CD4-positive, alpha-beta T cell treated with Interleukin-21 for 1 hour (primary cell): ENCODE data around the gene GNA12.

ENCODE experiments used
- DNase-seq: peaks from one replicate; pipeline ENCODE4 v3.0.0-alpha.2; 2020

GNA12 gene

DNA sequence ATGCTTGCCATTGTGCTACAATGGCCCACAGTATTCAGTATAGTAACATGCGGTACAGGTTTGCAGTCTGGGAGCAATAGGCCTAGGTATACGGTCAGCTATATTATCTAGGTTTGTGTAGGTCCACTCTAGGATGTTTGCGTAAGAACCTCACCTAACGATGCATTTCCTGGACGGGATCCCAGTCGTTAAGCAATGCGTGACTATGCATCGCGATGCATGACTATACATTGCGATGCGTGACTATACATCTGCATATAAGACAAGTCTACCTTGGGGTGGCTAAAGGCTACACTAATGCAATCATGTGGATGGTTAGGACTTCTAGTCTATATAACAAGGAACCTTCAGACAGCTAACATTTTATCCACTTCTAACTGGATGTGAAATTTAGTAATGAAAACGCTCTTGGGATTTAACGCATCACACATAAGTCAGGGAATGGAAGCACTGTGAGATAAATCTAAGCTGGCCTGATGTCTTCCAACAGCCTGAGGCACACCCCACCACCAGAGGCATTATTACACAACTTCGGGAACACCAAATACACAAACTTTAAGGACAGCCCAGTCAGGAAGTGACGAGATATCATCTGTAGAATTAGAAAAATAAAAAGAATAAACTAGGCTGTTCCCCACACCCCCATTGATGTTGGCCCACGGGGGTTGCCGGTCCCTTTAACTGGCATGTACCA, 9.2 kb downstream of the GNA12 start:
- no peak for DNase-seq

DNA sequence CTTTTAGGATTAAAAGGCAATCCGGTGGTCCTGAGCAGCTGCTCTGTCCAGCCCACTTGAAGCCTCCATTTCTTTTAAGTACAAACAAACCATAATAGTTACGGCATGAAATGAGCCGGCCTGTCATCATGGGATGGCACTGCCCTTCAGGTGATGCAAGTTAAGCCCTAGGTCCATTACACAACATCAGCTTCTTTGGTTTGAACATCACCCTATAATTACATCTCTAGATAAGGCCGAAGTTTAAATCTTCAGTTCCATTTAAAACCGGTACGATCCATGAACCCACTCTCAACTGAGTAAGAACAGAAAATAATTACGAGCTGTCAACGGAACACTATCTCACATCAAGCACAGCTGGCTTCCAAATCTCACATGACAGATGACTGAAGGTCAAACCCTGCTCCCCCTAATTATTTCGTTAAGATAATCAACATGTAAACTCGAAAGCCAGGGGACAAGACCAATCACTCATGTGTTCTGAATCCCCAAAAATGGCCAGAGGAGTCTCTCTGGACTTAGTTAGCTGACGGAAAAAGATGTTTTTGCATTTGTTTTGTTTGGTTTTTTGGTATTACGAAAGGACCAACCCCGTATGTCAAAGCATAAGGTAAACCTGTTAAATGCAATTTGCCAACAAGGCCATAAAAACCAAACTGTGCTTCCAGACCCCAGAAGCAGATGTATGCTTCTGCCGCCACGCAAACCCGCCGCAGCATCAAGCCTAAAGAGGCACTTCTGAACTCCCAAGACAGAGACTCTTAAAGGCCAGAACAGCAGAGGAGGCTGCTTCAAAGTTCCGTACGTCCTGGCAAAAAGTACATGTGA, 10.8 kb downstream of the GNA12 start:
- DNase-seq, result no peak

DNA sequence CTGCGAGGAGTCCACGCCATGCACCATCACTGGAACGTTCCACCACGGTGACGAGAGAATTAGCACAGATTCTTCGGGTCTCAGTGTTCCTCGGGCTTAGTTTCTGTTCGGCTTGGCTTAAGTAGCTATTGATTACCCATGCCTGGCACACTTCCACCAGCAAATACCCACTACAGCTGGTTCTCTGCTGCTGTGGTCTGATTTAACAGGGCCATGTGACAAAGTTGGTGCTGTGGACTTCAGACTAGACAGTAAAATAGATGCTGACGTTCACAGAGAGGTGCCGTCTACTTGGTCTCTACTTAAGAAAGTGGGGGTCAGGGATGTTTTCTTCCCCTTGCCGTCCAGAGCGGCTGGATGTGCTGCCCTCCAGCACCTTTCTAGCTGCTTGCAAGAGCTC, 11.6 kb downstream of the GNA12 start:
- DNase-seq, result no peak

DNA sequence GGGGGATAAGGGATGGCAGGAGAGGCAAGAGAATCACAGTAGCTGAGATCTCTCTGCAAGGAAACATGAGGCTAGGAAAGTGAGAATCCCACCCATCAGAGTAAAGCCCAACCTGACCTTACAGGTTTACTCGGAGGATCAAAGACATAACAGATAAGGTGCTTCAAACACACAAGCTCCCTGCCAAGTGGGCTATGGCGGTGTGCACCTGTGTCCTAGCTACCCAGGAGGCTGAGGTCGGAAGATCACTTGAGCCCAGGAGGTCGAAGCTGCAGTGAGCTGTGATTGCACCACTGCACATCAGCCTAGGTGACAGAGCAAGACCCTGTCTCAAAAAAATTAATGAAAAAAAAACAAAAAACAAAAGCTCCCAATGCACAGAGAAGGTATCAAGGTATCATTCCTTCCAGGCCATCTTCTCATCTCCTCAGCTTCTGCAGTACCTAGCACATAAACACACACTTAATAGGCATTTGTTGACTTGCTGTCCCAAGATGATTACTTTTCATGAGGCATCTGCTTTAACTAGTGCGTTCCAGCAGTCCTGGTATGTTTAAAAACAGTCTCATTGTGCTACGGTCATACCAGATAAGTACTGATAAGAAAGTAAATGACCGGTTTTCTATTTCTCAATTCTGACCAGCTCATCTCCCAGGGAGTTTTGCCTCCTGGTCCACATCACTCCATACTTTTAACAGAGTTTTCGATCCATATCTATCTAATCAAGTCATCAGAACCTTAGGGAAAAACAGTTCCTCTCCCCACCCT, 13.3 kb downstream of the GNA12 start:
- DNase-seq, result no peak

DNA sequence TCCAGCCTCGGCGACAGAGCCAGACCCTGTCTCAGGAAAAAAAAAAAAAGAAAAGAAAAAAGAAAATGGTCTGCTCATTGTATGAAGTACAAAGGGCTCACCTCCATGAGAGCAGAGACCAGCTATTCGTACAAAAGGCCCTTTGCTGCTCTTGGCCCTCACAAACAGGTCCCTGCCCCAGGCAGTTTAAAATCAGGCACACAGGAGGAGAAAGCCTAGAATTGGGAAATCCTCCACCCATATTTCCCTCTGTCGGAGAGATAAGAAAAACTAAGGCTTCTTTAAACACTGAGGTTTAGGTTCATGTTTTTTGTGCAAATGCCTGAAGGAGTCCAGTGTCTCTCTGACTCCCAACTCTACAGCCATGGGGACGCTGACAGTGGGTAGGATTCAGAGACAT, 15.1 kb downstream of the GNA12 start:
- DNase-seq, result no peak

DNA sequence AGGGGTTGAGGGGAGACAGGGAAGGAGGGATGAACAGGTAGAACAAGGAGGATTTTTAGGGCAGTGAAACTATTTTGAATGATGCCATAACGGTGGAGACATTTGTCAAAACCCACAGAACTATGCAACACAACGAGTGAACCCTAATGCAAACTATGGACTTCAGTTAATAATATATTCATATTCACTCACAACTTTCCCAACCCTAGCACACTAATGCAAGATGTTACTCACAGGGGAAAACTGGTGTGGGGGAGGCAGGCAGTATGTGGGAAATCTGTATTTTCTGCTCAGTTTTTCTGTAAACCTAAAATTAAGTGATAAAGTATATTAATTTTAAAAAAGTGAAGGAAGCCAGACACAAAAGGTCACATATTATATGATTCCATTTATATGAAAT, 17.3 kb downstream of the GNA12 start:
- DNase-seq, result no peak

DNA sequence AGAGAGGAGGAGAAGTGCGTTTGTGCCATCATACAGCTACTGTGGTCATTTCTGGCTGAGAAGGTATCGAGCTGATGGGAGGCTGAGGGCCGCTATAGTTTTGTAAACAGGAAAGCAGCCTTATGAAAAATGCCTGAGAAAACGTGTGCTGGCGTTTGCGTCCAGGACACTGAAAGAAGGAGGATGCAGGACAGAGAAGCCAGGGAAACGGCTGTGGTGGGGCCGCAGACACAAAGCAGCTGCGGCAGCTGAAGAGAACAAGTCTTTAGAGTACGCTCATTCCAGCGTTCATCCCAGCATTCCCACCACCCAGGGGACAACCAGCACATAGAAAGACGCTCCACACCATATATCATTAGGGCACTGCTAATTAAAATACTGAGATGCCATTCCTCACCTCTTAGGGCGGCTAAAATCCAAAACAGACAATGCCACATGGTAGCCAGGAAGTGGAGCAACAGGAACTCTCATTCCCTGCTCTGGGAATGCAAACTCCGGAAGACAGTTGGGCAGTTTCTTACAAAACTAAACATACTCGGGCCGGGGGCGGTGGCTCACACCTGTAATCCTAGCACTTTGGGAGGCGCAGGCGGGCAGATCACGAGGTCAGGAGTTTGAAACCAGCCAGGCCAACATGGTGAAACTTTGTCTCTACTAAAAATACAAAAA, 18.4 kb downstream of the GNA12 start:
- no peak for DNase-seq

DNA sequence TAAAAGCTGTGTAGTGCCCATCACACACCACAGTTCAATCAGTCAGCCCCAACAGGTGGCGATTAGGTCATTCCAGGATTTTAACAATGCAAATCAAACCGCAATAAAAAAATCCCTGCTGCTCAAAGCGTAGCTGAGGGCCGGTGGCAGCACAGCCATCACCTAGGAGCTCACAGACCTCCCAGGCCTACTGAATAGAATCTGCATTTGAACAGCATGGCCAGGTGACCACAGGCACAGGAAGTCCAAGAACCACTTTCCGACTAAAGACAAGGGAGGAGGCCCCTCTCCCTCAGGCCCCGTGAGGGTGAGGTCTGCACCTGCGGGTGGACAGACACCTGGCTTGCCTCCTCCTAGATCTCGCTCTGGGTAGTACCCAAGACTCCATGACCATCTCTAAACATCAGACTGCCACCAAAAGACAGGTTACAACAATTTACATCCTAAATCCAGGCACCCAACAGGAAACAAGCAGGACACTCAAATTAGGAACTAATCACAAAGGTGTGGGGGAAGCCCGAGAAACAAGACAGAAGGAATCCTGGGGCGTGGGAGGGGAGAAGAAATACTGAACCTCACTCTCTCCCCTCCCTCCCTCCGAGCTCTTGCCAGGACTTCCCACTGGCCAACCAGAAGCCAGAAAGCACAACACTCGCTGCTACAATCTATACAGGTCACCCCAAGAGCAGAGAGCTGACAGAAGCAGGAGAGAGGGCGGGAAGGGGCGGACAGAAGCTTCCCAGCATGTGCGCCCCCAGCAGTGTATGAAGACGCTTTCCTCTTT, 19.2 kb downstream of the GNA12 start:
- no peak for DNase-seq

DNA sequence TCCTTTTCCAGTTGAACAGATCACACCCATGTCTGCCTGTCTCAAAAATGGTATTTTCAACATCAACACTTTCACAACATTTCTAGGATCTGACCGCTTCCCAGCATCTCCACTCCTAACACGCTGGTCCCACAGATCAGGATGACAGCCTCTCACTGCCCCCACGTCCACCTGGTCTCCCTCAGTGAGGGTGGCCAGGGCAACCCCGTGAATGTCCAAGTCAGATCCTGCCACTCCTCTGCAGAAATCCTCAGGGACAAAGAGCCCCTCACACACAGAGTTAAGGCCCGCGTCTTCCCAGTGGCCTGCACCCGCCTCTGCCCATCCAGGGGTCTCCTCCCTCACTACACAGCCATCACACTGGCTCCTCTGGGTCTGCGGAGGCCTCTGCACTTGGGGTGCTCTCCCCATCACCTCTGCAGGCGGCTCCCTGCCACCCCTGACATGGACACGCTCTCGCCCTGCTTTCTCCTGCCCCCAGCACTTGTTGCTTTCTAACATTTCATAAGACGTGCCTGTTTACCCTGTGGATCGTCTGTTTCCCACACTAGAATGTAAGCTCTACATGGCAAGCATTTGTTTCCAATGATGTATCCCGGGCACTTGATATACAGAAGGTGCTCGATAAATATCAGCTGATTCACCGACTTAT, 20.0 kb downstream of the GNA12 start:
- DNase-seq, result no peak

DNA sequence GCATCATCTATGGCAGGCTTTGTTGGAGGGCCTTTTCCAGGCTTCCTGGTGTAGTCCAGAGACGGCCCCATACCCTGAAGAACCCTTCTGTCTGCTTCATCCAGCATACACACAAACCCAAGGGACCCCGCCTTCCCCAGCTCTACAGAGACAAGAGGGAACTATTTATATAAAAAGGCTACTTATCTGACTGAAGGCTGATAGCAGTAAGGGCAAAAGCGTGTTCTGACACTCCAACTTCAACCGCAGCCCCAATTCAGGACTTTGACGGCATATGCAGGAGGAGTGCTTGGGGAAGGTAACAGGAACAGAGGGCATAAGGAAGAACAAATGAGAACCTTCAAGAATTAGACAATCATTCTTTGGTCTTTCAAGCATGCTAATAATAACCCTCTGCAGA, 21.0 kb downstream of the GNA12 start:
- DNase-seq, result no peak

DNA sequence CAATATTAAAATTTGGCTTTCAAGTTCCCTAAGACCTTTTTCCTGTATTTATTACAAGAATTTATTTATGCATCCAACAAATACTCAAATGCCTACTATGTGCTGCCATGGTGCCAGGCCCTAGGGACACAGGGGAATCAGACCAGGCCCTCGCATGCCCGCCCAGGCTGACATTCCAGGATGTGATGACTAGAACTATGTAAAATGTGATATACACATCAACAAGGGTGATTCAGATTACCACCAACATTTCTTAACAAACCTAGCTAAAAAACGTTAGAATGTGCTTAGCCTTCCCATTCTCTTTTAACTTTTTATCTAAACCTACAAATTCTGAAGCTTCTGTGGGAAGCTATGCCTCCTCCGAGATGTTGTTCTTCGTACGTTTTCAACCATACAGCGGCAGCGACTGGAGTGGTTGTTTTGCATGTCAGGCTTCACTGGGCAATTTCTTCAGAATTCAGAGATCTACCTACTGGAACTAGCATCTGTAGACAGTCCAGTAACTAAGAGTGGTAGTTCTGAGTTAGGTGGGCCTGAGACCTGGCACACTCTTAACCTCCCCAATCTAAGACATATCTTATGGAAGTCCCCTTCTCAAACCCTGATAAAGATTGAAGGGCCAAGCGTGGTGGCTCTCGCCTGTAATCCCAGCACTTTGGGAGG, 22.1 kb downstream of the GNA12 start:
- DNase-seq, result no peak

DNA sequence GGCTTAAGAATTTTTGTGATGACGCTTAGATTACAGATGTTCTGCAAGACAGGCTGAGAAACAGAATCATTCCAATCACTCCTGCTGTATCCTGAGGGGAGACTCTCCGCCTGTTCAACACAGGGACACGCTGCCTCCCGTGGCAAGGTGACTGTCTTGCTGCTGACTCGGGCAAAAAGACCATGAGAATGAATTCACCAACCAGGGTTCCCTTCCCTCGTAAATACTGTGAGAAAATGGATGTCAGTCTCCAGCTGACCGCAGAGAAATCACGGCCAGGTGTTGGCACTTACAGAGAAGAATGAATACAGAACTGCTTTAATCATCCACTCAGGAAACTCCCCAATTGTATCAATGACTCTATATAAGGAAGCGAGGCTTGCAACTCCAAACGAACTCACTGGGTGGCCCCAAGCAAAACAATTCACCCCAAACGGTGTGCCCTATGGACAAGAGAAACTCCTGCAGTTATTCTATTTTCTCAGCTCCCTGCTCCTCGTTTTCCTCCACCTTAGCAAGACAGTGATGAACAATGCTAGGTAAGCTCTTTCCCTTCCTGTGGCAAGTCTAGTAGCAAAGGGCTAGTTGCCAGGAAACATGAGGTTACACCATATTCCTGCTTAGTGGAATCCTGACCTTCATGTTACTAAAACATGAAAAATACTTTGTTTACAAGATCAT, 22.8 kb downstream of the GNA12 start:
- DNase-seq, result no peak

DNA sequence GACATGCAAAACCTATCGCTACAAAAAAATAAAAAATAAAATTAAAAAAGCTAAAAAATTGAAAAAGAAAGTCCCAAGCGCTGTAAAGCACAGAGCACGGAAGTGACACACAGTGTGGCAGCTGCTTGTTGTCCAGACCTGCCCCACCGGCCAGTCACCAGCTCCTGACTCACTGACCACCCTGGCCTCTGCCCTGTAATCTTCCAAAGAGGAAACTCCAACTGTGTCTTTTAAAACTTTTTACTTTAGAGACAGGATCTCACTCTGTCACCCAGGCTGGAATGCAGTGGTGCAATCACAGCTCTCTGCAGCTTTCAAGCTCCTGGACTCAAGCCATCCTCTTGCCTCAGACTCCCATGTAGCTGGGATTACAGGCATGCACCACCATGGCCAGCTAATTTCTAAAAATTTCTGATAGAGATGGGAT, 23.6 kb downstream of the GNA12 start:
- DNase-seq, result no peak

DNA sequence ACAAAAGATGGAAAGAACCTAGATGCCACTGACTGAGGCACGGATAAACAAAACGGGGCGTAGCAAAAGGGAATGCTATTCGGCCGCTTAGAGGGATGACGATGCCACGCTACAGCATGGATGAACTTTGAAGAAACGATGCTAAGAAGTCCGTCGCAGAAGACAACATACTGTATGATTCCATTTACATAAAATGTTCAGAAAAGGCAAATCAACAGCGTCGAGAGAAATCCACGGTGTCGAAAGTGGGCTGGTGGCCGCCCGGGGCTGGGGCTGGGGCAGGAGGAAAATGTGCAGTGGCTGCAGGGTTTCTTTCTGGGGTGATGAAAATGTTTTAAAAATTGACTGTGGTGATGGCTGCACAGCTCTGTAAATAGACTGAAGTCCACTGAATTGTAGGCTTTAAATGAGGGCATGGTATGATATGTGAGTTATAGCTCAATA, 24.1 kb downstream of the GNA12 start:
- DNase-seq, result no peak

DNA sequence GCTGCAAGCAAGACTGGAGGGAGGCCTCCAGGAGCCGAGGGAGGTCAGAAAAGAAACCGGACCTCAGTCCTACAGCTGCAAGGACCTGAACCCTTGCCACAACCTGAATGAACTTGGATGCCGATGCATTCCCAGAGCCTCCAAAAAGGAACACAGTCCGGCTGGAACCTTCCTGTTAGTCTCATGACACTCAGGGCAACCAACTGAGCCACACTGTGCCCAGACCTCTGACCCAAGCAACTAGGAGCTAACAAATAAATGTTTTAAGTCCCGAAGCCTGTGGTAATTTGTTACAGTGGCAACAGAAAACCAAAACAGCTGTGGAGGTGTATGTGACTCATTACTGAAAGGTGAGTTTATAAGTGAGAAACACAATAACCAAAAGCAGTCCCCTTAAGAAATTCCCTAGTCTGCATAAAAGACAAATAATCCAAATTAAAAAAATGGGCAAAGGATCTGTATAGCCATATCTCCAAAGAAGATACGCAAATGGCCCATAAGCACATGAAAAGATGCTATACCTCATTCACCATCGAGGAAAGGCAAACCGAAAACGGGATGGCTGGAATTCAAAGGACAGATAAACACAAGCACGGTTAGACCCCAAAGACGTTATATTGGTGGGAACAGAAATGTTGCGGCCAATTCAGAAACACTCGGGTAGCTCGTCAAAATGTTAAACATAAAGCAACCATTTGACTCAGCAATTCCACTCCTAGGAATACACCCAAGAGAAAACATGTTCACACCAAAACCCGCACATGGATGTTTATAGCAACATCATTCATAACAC, 24.8 kb downstream of the GNA12 start:
- no peak for DNase-seq

DNA sequence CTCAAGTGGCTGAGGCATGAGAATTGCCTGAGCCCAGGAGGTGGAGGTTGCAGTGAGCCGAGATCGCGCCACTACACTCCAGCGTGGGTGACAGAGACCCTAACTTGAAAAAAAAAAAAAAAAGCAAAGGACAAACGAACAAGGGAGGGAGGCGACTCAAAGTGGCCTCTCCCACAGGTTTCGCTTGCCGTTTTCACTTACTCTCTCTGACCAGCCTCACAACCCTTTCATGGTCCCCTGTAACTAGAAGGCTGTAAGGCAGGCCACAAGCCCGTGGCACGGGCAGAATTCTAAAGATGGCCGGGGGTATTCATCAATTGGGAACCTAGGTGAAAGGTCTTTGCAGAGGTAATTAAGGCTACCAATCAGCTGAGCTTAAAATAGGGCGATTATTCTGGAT, 25.5 kb downstream of the GNA12 start:
- DNase-seq, result no peak

DNA sequence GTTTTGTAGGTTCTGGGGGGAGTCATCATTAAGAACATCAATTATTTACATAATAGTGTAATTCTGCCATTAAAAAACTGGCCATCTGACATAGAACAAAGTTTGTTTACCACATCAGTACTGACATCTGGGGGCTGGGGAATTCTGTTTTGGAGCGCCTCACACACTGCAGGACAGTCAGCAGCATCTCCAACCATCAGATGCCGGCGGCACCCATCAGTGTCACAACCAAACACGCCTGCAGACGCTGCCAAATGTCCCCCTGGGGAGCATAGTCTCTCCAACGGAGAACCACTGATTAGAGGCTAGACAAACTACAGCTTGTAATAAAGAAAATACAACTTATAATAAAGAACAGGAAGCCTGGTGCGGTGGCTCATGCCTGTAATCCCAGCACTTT, 26.0 kb downstream of the GNA12 start:
- no peak for DNase-seq

DNA sequence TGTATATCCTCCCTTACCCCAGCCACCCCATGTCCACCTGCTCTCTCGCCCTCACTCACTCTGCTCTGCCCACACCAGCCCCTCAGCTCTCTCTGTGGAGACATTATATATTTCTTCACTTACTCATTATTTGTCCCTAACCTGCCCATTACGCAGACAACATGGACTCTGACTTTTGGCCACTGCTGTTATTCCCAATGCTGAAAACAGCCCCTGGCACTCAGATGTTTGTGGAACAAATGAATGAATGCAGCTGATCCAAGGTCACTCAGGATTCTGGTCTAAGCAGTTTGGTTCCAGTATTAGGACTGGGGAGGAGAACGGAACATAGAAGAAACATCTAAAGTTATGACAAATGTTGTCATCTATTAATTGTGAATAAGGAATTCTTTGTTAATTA, 26.7 kb downstream of the GNA12 start:
- no peak for DNase-seq

DNA sequence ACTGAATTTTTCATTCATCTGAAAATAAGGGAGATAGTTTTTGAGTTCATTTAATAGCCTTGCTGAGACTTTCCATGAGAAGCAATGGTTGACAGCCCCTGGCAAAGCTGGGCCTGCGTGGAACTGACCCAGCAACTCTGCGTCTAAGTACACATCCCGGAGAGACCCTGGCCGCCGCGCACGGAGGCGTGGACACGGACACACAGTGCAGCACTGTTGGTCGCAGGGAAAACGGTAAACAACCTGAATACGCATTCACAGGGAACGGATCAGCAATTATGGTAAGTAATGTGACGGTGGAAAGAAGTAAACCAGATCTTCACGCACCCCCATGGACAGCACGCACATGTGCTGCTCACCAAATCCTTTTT, 28.2 kb downstream of the GNA12 start:
- no peak for DNase-seq
